8988T (cell line): ENCODE data around the gene LGI4.

ENCODE experiments used
- DNase-seq: peaks from one replicate; pipeline ENCODE4 v3.0.0; 2011

The LGI4 gene

GRCh38 chr19:35134601-35135242, at the start of gene LGI4:
Gene LGI4 (minus strand): TSS chr19:35135059. CDS start chr19:35134680, 379 bp downstream.
- DNase-seq = no peak

- DNase-seq = no peak
These were observed 49.4 kb upstream of the LGI4 start for GRCh38 chr19:35184267-35184666.

- no peak for DNase-seq
These were observed 46.5 kb upstream of the LGI4 start for GRCh38 chr19:35181387-35181786.

- DNase-seq = no peak
These were observed 45.0 kb upstream of the LGI4 start for GRCh38 chr19:35179830-35180229.

GRCh38 chr19:35178701-35179100, 43.8 kb upstream of the LGI4 start:
- DNase-seq = no peak

- no peak for DNase-seq
These were observed 42.8 kb upstream of the LGI4 start for GRCh38 chr19:35177377-35178274.

- no peak for DNase-seq
These were observed 41.3 kb upstream of the LGI4 start for GRCh38 chr19:35176181-35176570.

GRCh38 chr19:35174226-35174625, 39.4 kb upstream of the LGI4 start:
- no peak for DNase-seq

GRCh38 chr19:35171730-35172129, 36.9 kb upstream of the LGI4 start:
- DNase-seq = no peak

- no peak for DNase-seq
These were observed 35.7 kb upstream of the LGI4 start for GRCh38 chr19:35170359-35171061.

- DNase-seq = no peak
These were observed 34.5 kb upstream of the LGI4 start for GRCh38 chr19:35169221-35169995.

GRCh38 chr19:35168196-35168595, 33.3 kb upstream of the LGI4 start:
- no peak for DNase-seq

GRCh38 chr19:35167251-35168119, 32.6 kb upstream of the LGI4 start:
- DNase-seq = no peak

- no peak for DNase-seq
These were observed 31.5 kb upstream of the LGI4 start for GRCh38 chr19:35166100-35167063.

GRCh38 chr19:35165200-35166058, 30.6 kb upstream of the LGI4 start:
- no peak for DNase-seq

GRCh38 chr19:35164418-35164817, 29.6 kb upstream of the LGI4 start:
- no peak for DNase-seq

GRCh38 chr19:35162471-35163326, 27.8 kb upstream of the LGI4 start:
- no peak for DNase-seq

GRCh38 chr19:35161434-35161743, 26.5 kb upstream of the LGI4 start:
- no peak for DNase-seq
